ENCODE data around the gene ANKRD33. TPM values are rescaled to one million over a fixed set of nuclear protein-coding genes. Genes with fewer than 3 reads are reported as not detected.

Gene ANKRD33
- total and polyA plus RNA-seq, 2 of the 8 experiments (the other 6 are each of a cell fraction or from before 2014, with no cell fraction given) = 0.41 to 0.53 TPM

- TF ChIP-seq POLR2AphosphoS5 (IDR thresholded peaks at IDR 0.05; ENCODE audit: low read depth, low read length) = no peak
Measured at GRCh38 chr12:51840966-51841365, 46.9 kb upstream of the ANKRD33 start (continued).

All from H1 (cell line).